A549 (cell line): Measurements from ENCODE around the gene PRKG1.

ENCODE experiments used
- CHD2 ChIP-seq: fragments of 150-350 bp; IDR thresholded peaks from 2 replicates; pipeline ENCODE4 v1.6.1; 2014; ENCODE audit warnings: low read length; ENCODE audit not compliant: partially characterized antibody
- RAD21 ChIP-seq, 2 experiments: fragments of >200 bp in 1 of 2; sonication (Bioruptor Twin) in 1 of 2; formaldehyde crosslinking in 1 of 2; IDR thresholded peaks in 1 of 2; conservative IDR thresholded peaks in 1 of 2; 2 replicates in 1 of 2; 3 replicates in 1 of 2; pipeline ENCODE4 v1.6.1; 2012 to 2018; ENCODE audit warnings: inconsistent platforms in 1 of 2
- RARB ChIP-seq: fragments of 250-450 bp; sonication (Bioruptor Pico); IDR thresholded peaks from 2 replicates; pipeline ENCODE4 v1.8.0; 2021; ENCODE audit warnings: mild to moderate bottlenecking, moderate library complexity
- TF ChIP-seq, protein P1 (sequence below): fragments of >200 bp; sonication (Bioruptor Twin); formaldehyde crosslinking; IDR thresholded peaks from 3 replicates; pipeline ENCODE4 v1.5.1; 2016

DNA sequence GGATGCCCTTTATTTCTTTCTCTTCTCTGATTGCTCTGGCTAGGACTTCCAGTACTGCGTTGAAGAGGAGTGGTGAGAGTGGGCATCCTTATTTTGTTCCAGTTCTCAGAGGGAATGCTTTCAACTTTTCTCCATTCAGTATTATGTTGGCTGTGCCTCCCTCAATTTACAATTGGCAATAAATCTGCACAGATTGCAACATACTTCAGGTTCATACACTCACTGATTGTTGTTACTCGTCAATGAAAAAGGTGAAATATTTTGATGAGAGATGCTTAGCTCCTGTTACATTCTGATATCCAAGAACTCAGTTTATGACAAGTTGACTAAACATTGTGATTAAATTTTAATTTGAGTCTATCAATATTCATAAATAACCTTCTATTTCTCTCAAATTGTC, 1201.9 kb downstream of the PRKG1 start:
- TF ChIP-seq RARB (no peak), RAD21 (conservative IDR thresholded peaks at IDR 0.05 in 1 of 2, IDR thresholded peaks at IDR 0.05 in 1 of 2) (no peak), CHD2 (no peak)
- TF ChIP-seq, protein P1, sequence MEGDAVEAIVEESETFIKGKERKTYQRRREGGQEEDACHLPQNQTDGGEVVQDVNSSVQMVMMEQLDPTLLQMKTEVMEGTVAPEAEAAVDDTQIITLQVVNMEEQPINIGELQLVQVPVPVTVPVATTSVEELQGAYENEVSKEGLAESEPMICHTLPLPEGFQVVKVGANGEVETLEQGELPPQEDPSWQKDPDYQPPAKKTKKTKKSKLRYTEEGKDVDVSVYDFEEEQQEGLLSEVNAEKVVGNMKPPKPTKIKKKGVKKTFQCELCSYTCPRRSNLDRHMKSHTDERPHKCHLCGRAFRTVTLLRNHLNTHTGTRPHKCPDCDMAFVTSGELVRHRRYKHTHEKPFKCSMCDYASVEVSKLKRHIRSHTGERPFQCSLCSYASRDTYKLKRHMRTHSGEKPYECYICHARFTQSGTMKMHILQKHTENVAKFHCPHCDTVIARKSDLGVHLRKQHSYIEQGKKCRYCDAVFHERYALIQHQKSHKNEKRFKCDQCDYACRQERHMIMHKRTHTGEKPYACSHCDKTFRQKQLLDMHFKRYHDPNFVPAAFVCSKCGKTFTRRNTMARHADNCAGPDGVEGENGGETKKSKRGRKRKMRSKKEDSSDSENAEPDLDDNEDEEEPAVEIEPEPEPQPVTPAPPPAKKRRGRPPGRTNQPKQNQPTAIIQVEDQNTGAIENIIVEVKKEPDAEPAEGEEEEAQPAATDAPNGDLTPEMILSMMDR = no peak
